ENCODE measurements around the gene SLC8A1. TPM values are rescaled to one million over a fixed set of nuclear protein-coding genes. Genes with fewer than 3 reads are reported as not detected.

The SLC8A1 gene
- total and polyA plus RNA-seq, 7 experiments from 2014 or later: 0.95 to 22.8 (median 1.5) TPM; not detected in 2

- ATAC-seq (no peak), DNase-seq (no peak)
- Histone ChIP-seq H3K27ac (ENCODE audit: low read depth, low read length) (no peak overlapping the region), H3K4me1 (ENCODE audit: control insufficient read depth in 2 of 2, insufficient read depth in 2 of 2, low read length in 2 of 2) (no peaks in the 10 kb centered on the region), H3K36me3 (ENCODE audit: control insufficient read depth in 2 of 3, insufficient read depth in 3 of 3, low read length in 3 of 3) (no peaks in the 10 kb centered on the region), H3K4me3 (ENCODE audit: low read length) (no peak overlapping the region), H3K27me3 (ENCODE audit: control insufficient read depth in 2 of 2, insufficient read depth in 2 of 2, low read length in 2 of 2) (no peaks in the 10 kb centered on the region), H3K9me3 (ENCODE audit: control insufficient read depth in 2 of 3, low read length in 3 of 3) (no peaks in the 10 kb centered on the region)
- CTCF ChIA-PET: interaction anchor here (0.6 kb wide), 1 partner anchor 376 kb away, joined by 3 read pairs; no protein-coding TSS in a partner anchor
- H3K36me3 Mint-ChIP-seq: no peaks in the 10 kb centered on the region
- H3K27me3 Mint-ChIP-seq: peaks cover 0 to 5% (median 0%) of the 10 kb centered on the region in 5 donors
- H3K27ac Mint-ChIP-seq: no peak overlapping the region
- H3K9me3 Mint-ChIP-seq: peaks cover 0 to 6% (median 0%) of the 10 kb centered on the region in 11 donors
- intact Hi-C loops (cut with micrococcal nuclease): no loop called here
- POLR2A ChIA-PET: no interaction called here
- no peak overlapping the region for H3K4me3 Mint-ChIP-seq
- H3K4me1 Mint-ChIP-seq: no peaks in the 10 kb centered on the region
Observed at GRCh38 chr2:40476436-40476835, 24.5 kb upstream of the SLC8A1 start.

GRCh38 chr2:40474306-40474705 lies 22.4 kb upstream of the SLC8A1 start:
- no peak overlapping the region for H3K4me3 Mint-ChIP-seq

GRCh38 chr2:40471866-40472265 lies 20.0 kb upstream of the SLC8A1 start:
- Mint-ChIP-seq H3K27ac (no peak overlapping the region), H3K9me3 (no peaks in the 10 kb centered on the region), H3K36me3 (no peaks in the 10 kb centered on the region), H3K27me3 (peaks cover 0 to 5% (median 0%) of the 10 kb centered on the region in 5 donors), H3K4me3 (no peak overlapping the region), H3K4me1 (peaks cover 0 to 2% (median 0%) of the 10 kb centered on the region in 7 donors)
- Histone ChIP-seq H3K4me3 (ENCODE audit: low read length) (no peak overlapping the region), H3K9me3 (ENCODE audit: control insufficient read depth in 2 of 3, low read length in 3 of 3) (no peaks in the 10 kb centered on the region), H3K27me3 (ENCODE audit: control insufficient read depth in 2 of 2, insufficient read depth in 2 of 2, low read length in 2 of 2) (no peaks in the 10 kb centered on the region), H3K4me1 (ENCODE audit: control insufficient read depth in 2 of 2, insufficient read depth in 2 of 2, low read length in 2 of 2) (no peaks in the 10 kb centered on the region), H3K36me3 (ENCODE audit: control insufficient read depth in 2 of 3, insufficient read depth in 3 of 3, low read length in 3 of 3) (no peaks in the 10 kb centered on the region), H3K27ac (ENCODE audit: low read depth, low read length) (no peak overlapping the region)
- POLR2A ChIA-PET: no interaction called here
- DNase-seq (no peak), ATAC-seq (no peak)
- intact Hi-C loops (cut with micrococcal nuclease): no loop called here
- CTCF ChIA-PET: no interaction called here

More at GRCh38 chr2:40474306-40474705, 22.4 kb upstream of the SLC8A1 start:
- H3K36me3 Mint-ChIP-seq: no peaks in the 10 kb centered on the region
- H3K4me1 Mint-ChIP-seq: peaks cover 0 to 2% (median 0%) of the 10 kb centered on the region in 7 donors
- CTCF ChIA-PET: no interaction called here
- Histone ChIP-seq H3K27me3 (ENCODE audit: control insufficient read depth in 2 of 2, insufficient read depth in 2 of 2, low read length in 2 of 2) (no peaks in the 10 kb centered on the region), H3K4me1 (ENCODE audit: control insufficient read depth in 2 of 2, insufficient read depth in 2 of 2, low read length in 2 of 2) (no peaks in the 10 kb centered on the region), H3K36me3 (ENCODE audit: control insufficient read depth in 2 of 3, insufficient read depth in 3 of 3, low read length in 3 of 3) (no peaks in the 10 kb centered on the region), H3K4me3 (ENCODE audit: low read length) (no peak overlapping the region), H3K27ac (ENCODE audit: low read depth, low read length) (no peak overlapping the region), H3K9me3 (ENCODE audit: control insufficient read depth in 2 of 3, low read length in 3 of 3) (no peaks in the 10 kb centered on the region)
- no peak overlapping the region for H3K27ac Mint-ChIP-seq
- peaks cover 0 to 6% (median 0%) of the 10 kb centered on the region in 11 donors for H3K9me3 Mint-ChIP-seq
- DNase-seq: no peak
- H3K27me3 Mint-ChIP-seq: peaks cover 0 to 5% (median 0%) of the 10 kb centered on the region in 5 donors
- POLR2A ChIA-PET: no interaction called here
- intact Hi-C loops (cut with micrococcal nuclease): no loop called here
- ATAC-seq: no peak

DNA sequence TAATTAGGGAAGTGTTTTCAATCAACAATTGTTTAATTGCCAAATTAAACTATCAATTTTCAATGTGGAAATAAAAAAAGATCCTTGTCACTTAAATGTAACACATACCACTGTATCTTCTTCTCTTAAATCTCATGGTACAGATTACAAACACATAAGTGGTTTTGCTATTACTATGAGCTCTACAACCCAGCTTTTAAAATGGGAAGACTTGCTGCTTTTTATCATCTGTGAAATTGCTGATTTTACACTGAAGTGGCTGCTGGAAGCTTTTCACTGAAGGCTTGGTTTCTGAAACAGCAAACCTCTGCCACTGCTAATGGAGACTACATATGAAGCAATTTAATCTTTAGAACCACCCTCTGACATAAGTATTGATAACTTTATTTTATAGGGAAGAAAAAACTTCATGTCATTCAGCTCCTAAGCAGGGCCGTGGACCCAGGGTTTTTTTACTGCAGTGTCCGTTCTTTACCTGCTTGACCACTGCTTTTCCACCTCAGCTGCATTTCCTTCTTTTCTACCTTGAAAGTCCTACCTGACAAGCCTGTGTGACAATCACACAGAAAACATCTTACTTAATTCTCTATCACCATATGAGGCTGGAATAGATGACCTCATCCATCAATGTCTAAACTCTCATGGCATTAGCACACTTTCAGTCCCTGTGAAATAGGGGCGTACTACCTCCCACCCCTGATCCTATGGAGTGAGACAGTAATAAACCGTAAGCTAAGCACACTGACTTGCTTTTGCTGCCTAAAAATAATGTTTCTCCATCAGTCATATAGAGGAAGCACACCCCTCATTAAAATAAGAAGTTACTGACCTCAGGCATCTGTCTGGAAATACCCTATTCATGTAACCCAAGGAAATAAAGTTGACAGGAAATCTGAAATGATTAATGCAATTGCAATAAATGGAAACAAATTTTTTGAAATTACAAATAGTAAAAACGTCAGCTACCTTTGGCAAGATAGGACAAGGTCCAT lies 19.2 kb upstream of the SLC8A1 start:
- H3K27me3 ChIP-seq (ENCODE audit: control insufficient read depth in 2 of 2, insufficient read depth in 2 of 2, low read length in 2 of 2): no peaks in the 10 kb centered on the region
- CTCF ChIA-PET: no interaction called here
- H3K27ac ChIP-seq (ENCODE audit: low read depth, low read length): no peak overlapping the region

DNA sequence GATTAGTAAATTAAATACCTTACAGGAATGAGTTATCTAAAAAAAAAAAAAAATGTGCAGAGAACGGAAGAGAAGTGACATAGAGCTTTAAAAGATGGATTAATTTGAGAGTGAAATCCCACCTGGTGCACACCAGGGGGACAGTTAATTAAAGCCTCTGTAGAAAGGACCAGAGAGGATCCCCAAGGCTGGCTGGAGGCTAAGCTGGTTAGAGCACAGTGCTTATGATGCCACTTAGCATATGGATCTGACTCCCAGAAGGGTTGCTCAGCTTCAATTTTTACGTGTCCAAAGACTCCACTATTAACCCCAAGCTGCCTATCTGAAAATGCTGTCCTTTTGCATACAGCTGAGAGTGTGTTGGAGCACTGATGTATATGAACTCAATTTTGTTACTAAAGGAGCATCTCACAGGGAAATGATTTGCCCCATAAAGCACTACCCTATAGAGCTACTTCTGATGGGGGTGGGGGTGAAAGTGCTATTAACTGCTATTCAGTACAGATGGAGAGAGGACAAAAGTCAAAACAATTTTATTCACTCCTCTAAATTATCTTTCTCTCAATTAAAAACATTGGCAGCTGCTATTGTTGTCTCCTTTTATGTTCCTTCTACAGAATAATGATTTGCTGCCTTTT lies 15.2 kb upstream of the SLC8A1 start:
- Mint-ChIP-seq H3K9me3 (peaks cover 0 to 4% (median 0%) of the 10 kb centered on the region in 11 donors), H3K27ac (no peak overlapping the region)

More for the DNA sequence above, 19.2 kb upstream of the SLC8A1 start:
- no peak overlapping the region for H3K27ac Mint-ChIP-seq
- H3K36me3 ChIP-seq (ENCODE audit: control insufficient read depth in 2 of 3, insufficient read depth in 3 of 3, low read length in 3 of 3): no peaks in the 10 kb centered on the region
- no peaks in the 10 kb centered on the region for H3K9me3 ChIP-seq (ENCODE audit: control insufficient read depth in 2 of 3, low read length in 3 of 3)
- peaks cover 0 to 2% (median 0%) of the 10 kb centered on the region in 7 donors for H3K4me1 Mint-ChIP-seq
- peaks cover 0 to 3% (median 0%) of the 10 kb centered on the region in 5 donors for H3K27me3 Mint-ChIP-seq
- intact Hi-C loops (cut with micrococcal nuclease): no loop called here
- no peaks in the 10 kb centered on the region for H3K4me1 ChIP-seq (ENCODE audit: control insufficient read depth in 2 of 2, insufficient read depth in 2 of 2, low read length in 2 of 2)
- H3K9me3 Mint-ChIP-seq: no peaks in the 10 kb centered on the region
- peak; percentile 77 for ATAC-seq
- H3K36me3 Mint-ChIP-seq: no peaks in the 10 kb centered on the region
- POLR2A ChIA-PET: no interaction called here
- DNase-seq: no peak
- no peak overlapping the region for H3K4me3 ChIP-seq (ENCODE audit: low read length)
- no peak overlapping the region for H3K4me3 Mint-ChIP-seq

GRCh38 chr2:40466332-40466906 lies 14.5 kb upstream of the SLC8A1 start:
- ATAC-seq: no peak
- CTCF ChIA-PET: no interaction called here
- H3K9me3 ChIP-seq (ENCODE audit: control insufficient read depth in 2 of 3, low read length in 3 of 3): no peaks in the 10 kb centered on the region
- H3K4me3 ChIP-seq (ENCODE audit: low read length): no peak overlapping the region
- H3K4me3 Mint-ChIP-seq: no peak overlapping the region
- no peaks in the 10 kb centered on the region for H3K4me1 ChIP-seq (ENCODE audit: control insufficient read depth in 2 of 2, insufficient read depth in 2 of 2, low read length in 2 of 2)
- H3K9me3 Mint-ChIP-seq: peaks cover 0 to 4% (median 0%) of the 10 kb centered on the region in 11 donors
- no peak overlapping the region for H3K27ac ChIP-seq (ENCODE audit: low read depth, low read length)
- no peak for DNase-seq
- H3K36me3 ChIP-seq (ENCODE audit: control insufficient read depth in 2 of 3, insufficient read depth in 3 of 3, low read length in 3 of 3): no peaks in the 10 kb centered on the region
- H3K36me3 Mint-ChIP-seq: no peaks in the 10 kb centered on the region
- POLR2A ChIA-PET: no interaction called here
- no peaks in the 10 kb centered on the region for H3K27me3 ChIP-seq (ENCODE audit: control insufficient read depth in 2 of 2, insufficient read depth in 2 of 2, low read length in 2 of 2)
- no peak overlapping the region for H3K27ac Mint-ChIP-seq
- peaks cover 0 to 2% (median 0%) of the 10 kb centered on the region in 7 donors for H3K4me1 Mint-ChIP-seq
- intact Hi-C loops (cut with micrococcal nuclease): no loop called here
- H3K27me3 Mint-ChIP-seq: peaks cover 0 to 5% (median 0%) of the 10 kb centered on the region in 5 donors

More for the DNA sequence above, 15.2 kb upstream of the SLC8A1 start:
- no peaks in the 10 kb centered on the region for H3K9me3 ChIP-seq (ENCODE audit: control insufficient read depth in 2 of 3, low read length in 3 of 3)
- intact Hi-C loops (cut with micrococcal nuclease): no loop called here
- H3K27ac ChIP-seq (ENCODE audit: low read depth, low read length): no peak overlapping the region
- no peak overlapping the region for H3K4me3 ChIP-seq (ENCODE audit: low read length)
- H3K4me1 Mint-ChIP-seq: peaks cover 0 to 2% (median 0%) of the 10 kb centered on the region in 7 donors
- ChIA-PET CTCF (no interaction called here), POLR2A (no interaction called here)
- H3K36me3 Mint-ChIP-seq: no peaks in the 10 kb centered on the region
- peaks cover 0 to 5% (median 0%) of the 10 kb centered on the region in 5 donors for H3K27me3 Mint-ChIP-seq
- H3K27me3 ChIP-seq (ENCODE audit: control insufficient read depth in 2 of 2, insufficient read depth in 2 of 2, low read length in 2 of 2): no peaks in the 10 kb centered on the region
- H3K36me3 ChIP-seq (ENCODE audit: control insufficient read depth in 2 of 3, insufficient read depth in 3 of 3, low read length in 3 of 3): no peaks in the 10 kb centered on the region
- no peak overlapping the region for H3K4me3 Mint-ChIP-seq
- ATAC-seq (no peak), DNase-seq (no peak)
- no peaks in the 10 kb centered on the region for H3K4me1 ChIP-seq (ENCODE audit: control insufficient read depth in 2 of 2, insufficient read depth in 2 of 2, low read length in 2 of 2)

Data from naive thymus-derived CD4-positive, alpha-beta T cell (primary cell).